Neural progenitor cell (in vitro differentiated cells): ENCODE results near the gene NFKB1.

Experiments
- CTCF ChIP-seq: fragments of 200-600 bp; sonication (generic); IDR thresholded peaks from 2 replicates; pipeline ENCODE4 v1.5.1; 2017; ENCODE audit warnings: antibody characterized with exemption, mild to moderate bottlenecking
- EZH2phosphoT487 ChIP-seq: fragments of 200-600 bp; sonication (generic); IDR thresholded peaks from 2 replicates; pipeline ENCODE4 v1.6.1; 2017; ENCODE audit warnings: antibody characterized with exemption

DNA sequence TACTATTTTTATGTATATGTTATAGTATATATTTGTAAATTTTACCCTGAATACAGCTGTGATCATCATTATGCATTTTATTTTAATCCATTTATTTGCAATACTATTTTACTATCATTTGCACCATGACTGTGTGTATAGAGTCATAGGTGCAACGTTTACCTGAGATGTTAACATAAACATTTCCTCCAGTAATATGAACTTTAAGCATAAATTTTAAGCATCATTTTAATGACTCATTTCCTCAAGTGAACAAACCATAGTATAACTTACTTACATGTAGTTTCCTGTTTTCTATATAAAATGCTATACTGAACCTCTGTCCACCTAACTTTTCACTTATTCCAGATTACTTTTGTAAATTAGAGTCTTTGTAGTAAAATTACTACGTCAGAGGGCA lies 92.8 kb downstream of the NFKB1 start:
- TF ChIP-seq CTCF = no peak
- TF ChIP-seq EZH2phosphoT487 = no peak
